GM21723 (cell line): ENCODE measurements around the gene NEU3.
"Not testable (repeated sequence)": the region's sequence is repeated elsewhere in the genome, so short reads cannot be mapped to it uniquely, and the experiment has no call there.

ENCODE experiments used
- ATAC-seq: cut with Tn5 transposase; IDR thresholded peaks from one replicate; pipeline ENCODE4 v1.9.1; 2021; ENCODE audit warnings: mild to moderate bottlenecking, moderate library complexity; ENCODE audit not compliant: unreplicated experiment

NEU3 gene

GRCh38 chr11:75028724-75029123, 40.0 kb downstream of the NEU3 start:
- ATAC-seq, result no peak

GRCh38 chr11:75029836-75030631, 41.3 kb downstream of the NEU3 start:
- ATAC-seq, result no peak

- ATAC-seq, result no peak
Measured at GRCh38 chr11:75031224-75031753, 42.6 kb downstream of the NEU3 start.

- no peak for ATAC-seq
Measured at GRCh38 chr11:75031771-75032549, 43.2 kb downstream of the NEU3 start.

- no peak for ATAC-seq
Measured at GRCh38 chr11:75032550-75032935, 43.8 kb downstream of the NEU3 start.

GRCh38 chr11:75033916-75034315, 45.2 kb downstream of the NEU3 start:
- ATAC-seq, result no peak

- no peak for ATAC-seq
Measured at GRCh38 chr11:75035256-75035655, 46.5 kb downstream of the NEU3 start.

GRCh38 chr11:75035911-75036565, 47.3 kb downstream of the NEU3 start:
- ATAC-seq, result no peak

- ATAC-seq, result no peak
Measured at GRCh38 chr11:75040167-75040770, 51.5 kb downstream of the NEU3 start.

- ATAC-seq, result no peak
Measured at GRCh38 chr11:75041263-75041662, 52.5 kb downstream of the NEU3 start.

GRCh38 chr11:75041821-75042220, 53.1 kb downstream of the NEU3 start:
- ATAC-seq, result not testable (repeated sequence)

- ATAC-seq, result not testable (repeated sequence)
Measured at GRCh38 chr11:75044381-75045170, 55.8 kb downstream of the NEU3 start.

GRCh38 chr11:75046668-75047067, 57.9 kb downstream of the NEU3 start:
- not testable (repeated sequence) for ATAC-seq

GRCh38 chr11:75047191-75047590, 58.5 kb downstream of the NEU3 start:
- ATAC-seq, result no peak

- not testable (repeated sequence) for ATAC-seq
Measured at GRCh38 chr11:75049501-75050266, 61.0 kb downstream of the NEU3 start.

- ATAC-seq, result no peak
Measured at GRCh38 chr11:75050516-75050915, 61.8 kb downstream of the NEU3 start.

GRCh38 chr11:75051043-75051442, 62.3 kb downstream of the NEU3 start:
- ATAC-seq, result no peak

GRCh38 chr11:75052457-75052856, 63.7 kb downstream of the NEU3 start:
- ATAC-seq, result no peak

GRCh38 chr11:75055511-75055910, 66.8 kb downstream of the NEU3 start:
- no peak for ATAC-seq
